Stimulated activated CD8-positive, alpha-beta memory T cell treated with anti-CD3 and anti-CD28 coated beads, Interleukin-15, amount 100 ng/mL, for 48 hours (primary cell): ENCODE results near the gene NDUFS8.
"Not testable (repeated sequence)": the region's sequence is repeated elsewhere in the genome, so short reads cannot be mapped to it uniquely, and the experiment has no call there.

Experiments used
- DNase-seq, 2 donors: peaks; one replicate each; pipeline ENCODE4 v3.0.0-alpha.2; 2020; ENCODE audit warnings: low read depth in 2 of 2

NDUFS8 gene

DNA sequence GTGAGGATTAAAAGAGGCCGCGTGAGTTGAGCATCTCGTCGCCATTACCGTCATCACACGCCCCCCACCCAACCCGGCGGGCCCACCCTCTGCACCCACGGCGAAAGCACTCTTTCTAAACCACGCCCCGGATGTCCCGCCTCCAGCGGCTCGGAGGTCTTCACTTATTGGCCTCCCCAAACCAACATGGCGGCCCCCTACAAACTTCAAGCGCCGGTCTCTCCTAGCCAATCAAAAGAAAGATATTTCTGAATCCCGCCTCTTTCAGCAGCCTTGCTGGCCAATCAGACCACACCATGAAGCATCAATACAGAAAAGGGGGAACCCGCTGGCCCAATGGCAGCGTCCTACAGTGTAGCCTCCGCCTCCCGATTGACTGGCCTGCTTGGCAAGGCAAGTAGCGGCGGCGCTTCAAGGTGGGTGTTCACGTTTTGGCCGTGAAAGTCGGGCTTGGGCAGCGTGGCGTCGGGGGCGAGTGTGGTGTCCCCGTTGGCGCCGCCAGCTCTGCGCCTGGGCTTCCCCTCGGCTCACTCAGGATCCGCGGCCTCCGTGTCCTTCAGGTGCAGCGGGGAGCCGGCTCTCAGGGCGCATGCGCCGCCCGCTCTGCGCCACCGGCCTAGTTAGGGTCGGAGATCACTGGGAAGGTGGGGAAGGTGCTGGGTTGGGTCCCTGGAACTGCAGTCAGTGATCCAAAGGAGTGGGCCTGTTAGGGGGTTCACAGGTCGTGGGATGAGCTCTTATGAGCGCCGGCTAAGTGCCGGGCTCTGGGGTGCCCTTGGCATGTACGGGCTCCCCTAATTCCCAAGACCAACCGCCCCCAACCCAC lies at the start of gene NDUFS8:
NDUFS8 (plus strand) TSS at position 364 of the 826 bp plus-strand sequence. CDS start 1,471 bp downstream, outside the sequence.
- peak; percentile 88 to 93 for DNase-seq

DNA sequence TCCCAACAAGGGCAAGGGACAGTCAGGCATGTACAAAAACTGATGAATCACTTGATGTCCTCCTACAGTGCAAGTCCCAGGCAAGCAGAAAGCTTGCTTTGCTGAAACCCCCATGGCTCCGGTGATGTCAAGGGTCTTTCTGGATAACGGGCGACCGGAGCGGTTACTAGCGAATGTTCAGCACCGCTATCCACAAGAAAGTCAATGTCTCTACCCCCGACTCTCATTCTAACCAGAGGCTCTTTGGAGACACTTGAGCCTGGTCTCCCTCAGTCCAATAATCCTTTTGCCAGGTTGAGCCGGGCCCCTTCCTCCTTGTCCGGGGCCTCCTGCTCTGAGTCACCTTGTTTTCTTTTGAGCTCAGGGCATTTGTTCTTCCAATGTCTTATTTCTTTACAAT lies 49.3 kb upstream of the NDUFS8 start:
- not testable (repeated sequence) for DNase-seq

DNA sequence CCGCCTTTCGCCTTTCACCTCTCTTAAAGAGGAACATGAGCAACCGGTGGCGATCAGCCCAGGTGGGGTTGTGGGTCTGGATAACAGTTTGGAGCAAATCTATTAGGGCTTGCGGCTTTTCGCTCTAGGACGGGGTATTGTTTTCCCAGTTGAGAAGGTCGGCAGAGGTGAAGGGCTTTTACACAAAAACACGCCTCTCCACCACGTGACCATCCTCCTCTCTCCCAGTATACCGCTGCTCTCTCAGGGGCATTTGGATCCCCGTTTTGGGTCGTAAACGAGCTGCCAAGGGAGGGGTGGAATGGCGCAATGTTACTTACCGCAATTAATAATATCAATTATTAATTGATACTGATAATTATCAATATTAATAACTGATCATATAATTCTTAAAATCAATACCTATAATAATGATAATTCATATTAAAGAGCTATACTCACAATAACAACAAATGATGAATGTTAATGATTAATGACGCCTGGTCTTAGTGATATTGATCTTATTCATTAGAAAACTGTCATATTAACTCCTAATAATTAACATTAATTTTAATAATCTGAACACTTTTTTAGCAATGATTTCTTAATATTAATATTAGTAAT lies 48.1 kb upstream of the NDUFS8 start:
- not testable (repeated sequence) for DNase-seq

DNA sequence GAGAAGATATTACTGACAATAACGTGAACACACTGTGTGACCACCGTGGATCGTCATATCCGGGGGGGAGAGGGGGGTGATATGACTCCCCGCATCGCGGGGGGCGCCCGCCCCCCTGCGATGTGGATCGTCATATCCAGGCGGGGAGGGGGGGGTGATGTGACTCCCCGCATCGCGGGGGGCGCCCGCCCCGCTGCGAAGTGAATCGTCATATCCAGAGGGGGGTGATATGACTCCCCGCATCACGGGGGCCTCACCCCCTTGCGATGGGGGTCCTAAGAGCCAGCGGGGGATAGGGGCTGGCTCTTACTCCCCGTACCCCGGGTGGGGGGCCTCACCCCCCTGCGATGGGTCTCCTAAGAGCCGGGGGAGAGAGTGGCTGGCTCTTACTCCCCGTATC lies 46.5 kb upstream of the NDUFS8 start:
- DNase-seq = no peak

DNA sequence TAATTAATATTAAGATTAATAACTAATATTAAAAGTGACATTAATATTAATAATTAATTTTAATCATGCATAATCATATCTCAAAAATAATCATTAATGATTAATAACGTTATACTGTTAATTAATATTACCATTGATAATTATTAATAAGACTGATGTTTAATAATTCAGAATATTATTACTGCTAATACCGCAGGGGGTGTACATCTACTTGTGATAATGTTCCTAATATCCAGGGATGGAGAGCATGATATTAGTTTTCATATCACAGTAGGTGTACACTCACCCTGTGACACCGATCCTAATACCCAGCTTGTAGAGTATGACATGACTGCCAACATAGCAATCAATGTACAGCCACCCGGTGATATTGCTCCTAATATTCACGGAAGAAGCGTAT lies 45.2 kb upstream of the NDUFS8 start:
- DNase-seq = not testable (repeated sequence)

DNA sequence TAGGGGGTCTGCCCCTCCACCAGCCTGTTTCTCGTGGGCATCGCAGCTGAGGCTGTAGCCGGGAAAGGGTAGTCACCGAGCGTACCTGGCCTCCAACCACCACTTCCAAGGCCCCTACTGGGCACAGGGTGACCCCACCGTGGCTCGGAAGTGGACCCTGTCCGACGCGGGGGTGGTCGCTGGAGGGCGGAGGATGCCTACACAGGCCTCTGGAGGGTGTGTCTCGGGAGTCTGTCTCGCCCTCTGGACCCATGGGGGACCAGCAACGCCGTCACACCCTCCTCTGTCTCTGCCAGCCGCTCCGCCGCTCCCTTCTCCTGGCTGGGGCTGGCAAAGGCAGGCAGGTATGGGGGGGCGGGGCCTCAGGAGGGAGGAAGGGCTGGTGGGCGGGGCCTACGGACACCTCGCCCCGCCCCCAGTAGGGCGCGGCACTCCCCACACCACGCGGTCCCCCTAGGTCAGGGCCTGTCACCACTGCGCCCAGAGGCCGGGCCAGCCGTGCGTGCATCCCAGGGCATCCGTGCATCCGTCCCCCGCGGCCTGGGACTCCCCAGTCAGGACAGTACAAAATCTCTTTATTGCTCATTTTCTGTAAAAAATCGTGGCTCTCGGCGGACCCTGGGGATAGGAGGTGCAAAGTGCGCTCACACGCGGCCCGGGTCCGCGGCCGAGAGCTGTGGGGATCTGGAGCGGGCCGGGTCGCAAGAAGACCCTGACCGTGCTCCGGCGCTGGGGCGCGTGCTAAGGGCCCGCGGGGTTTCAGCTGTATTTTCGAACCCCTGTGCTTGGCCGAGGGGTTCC lies 39.7 kb upstream of the NDUFS8 start:
- DNase-seq = not testable (repeated sequence)

DNA sequence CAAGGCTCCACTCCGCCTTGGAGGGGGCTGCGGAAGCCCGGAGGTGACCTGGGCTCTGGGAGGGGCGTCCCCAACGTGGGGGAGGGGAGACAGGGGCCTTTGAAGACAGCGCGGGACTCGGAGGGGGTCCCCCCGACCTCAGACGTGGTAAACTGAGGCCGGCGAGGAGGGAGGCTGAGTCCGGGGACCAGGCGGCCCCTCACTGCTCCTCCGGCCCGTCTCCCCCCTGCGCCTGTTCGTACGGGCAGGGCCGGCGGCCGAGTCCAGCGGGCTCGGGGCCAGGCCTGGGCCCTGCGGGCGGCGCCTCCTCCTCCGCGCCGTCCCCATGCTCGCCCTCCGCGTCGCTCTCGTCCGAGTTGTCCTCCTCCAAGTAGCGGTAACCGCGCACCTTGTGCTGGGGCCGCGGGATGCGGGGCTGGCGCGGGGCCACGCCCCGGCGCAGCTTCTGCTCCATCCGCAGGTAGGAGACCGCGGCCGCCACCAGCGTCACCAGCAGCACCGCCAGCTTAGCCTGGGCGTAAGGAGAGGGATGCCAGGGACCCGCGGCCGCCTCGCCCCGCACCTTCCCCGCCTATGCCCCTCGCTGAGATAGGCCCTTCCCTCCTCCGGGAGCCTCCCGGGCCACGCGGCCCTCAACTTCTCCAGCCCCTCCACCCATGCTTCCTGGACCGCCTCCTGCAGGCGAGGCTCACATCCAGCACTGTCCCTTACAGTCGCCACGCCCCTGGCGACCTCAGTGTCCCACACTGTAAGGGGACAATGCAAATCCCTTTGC lies 38.9 kb upstream of the NDUFS8 start:
- DNase-seq = not testable (repeated sequence)

DNA sequence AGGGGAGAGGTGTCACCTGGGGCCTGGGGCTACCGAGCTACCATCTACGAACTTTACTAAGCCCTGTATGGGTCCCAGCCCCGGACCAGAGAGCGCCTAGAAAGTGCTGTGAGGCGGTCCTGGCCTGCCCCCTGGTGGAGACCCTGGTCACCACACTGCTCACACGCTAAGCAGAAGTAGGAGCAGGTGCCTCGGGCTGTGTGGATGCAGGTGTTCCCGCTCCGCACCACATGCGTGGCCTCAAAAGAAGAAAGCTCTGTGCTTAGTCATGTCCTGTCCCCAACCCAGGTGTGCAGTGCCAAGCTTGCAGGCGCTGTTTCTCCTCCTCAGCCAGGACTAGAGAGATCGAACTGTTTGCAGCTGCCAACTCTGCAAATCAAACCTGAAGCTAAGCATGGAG lies 36.7 kb upstream of the NDUFS8 start:
- not testable (repeated sequence) for DNase-seq

DNA sequence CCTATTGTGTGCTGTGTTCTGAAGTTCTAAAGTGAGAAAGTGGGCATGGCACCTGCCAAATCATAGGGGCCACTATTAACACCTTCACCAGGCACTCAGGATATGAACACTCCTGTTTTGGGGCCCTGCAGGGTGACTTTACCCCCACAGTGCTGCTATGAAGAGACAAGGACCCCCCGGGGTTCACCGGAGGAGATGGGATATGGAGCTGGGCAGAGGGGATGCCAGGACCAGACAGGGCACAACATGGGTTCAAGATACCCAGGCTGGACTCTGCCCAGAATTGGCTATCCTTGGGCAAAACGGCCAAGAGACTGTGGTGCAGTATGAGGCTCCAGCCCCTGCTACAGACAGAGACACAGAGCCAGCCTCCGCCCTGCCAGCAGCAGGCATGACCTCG lies 36.1 kb upstream of the NDUFS8 start:
- not testable (repeated sequence) for DNase-seq

DNA sequence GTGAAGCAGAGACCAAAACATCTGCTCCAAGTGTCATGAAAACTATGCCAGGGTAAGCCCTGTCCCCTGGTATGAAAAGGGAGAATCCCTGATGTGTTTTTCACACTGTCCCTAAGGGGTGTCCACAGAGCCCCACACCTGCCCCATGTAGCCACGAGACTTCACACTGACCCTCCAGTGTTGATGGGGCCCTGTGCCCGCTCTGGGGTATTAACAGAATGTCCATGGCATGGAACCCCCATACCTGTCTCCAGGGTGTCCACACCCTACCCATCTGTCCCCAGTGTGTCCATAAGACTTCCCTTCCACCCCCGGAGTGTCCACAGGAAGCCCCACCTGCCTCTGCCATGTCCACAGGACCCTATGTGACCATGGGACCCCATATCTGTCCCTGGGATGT lies 35.4 kb upstream of the NDUFS8 start:
- DNase-seq = not testable (repeated sequence)

DNA sequence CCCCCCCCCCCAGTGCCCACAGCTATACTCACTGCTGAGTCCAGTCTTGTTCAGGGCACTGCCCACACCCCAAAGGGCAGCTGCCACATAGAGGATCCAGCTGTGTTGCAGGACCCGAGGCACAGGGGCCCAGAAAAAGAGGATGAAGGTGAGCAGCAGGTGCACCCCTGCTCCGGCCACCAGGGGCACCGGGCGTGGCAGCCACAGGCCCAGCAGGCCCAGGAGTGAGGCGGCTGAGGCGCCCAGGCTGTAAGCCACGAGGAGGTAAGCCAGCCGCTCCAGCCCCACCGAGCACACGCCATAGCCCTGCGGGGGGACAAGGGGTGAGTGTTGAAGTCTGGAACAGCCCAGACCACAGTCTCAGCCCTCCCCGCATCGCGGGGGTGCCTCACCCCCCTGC lies 34.9 kb upstream of the NDUFS8 start:
- not testable (repeated sequence) for DNase-seq

DNA sequence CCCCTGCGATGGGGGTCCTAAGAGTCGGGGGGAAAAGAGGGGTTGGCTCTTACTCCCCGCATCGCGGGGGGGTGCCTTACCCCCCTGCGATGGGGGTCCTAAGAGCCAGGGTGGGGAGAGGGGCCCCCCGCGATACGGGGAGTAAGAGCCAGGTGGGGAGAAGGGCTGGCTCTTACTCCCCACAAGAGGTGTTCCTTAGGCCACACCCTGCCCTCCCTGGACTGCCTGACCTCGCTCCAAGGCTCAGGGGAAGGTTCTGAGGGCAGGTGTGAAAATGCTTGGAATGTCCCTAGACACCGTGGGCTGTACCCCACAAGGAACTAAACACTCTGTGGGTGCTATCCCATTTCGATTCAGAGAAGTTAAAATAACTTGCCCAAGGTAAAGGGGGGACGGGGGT lies 34.4 kb upstream of the NDUFS8 start:
- DNase-seq = no peak

DNA sequence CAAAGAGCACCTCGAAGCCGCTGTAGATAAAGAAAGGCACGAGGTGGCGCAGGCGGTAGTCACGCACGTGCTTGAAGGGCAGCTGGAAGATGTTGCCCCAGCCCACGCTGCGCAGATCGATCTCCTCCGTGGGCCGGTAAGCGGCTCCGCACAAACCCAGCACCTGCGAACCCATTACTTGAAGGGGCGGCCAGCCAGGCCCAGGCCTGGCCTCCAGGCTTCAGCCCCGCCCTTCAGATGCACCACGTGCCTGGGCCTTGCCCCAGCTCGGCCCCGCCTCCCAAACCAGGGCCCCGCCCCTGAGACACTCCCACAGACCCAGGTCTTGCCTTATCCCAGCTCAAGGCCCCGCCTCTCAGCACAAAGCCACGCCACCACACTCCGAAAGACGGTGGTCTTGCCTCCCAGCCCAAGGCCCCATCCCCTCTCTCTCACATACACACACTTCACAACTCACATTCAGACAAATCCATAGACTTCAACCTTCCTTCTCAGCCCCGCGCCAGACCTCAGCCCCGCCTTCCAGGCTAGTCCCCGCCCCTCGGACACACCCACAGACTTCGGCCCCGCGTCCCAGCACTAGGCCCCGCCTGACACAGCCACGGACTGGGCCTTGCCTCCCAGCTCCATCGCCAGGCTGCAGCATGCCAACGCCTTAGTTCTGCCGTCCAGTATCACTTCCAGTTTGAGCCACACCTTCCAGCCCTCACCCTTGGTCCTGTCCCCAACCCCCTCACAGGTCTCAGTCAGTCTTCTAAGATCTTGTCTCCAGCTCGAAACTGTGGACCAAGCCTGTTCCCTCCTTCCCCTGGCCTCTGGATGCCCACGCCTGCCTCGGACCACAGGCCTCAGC lies 33.6 kb upstream of the NDUFS8 start:
- DNase-seq = peak; percentile 35 to 38

DNA sequence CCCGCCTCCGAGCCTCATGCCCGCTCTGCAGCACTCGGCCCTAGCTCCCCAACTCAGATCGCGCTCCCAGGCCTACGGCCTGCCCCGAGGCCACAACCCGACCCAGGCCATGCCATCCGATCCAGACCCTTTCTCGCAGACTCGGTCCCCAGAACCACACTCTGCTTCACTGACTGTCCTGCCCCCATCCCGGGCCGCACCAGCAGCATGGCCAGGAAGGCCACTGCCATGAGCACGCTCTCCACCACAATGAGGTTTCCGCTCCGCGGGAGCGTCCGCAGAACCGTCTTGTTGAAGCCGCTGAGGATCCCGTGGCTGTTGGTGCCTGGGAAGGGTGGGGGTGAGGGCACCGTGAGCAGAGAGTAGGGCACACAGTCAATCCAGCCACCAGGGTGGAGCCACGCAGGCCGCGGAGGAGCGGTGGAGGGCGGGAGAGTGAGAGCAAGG lies 33.0 kb upstream of the NDUFS8 start:
- DNase-seq = no peak

DNA sequence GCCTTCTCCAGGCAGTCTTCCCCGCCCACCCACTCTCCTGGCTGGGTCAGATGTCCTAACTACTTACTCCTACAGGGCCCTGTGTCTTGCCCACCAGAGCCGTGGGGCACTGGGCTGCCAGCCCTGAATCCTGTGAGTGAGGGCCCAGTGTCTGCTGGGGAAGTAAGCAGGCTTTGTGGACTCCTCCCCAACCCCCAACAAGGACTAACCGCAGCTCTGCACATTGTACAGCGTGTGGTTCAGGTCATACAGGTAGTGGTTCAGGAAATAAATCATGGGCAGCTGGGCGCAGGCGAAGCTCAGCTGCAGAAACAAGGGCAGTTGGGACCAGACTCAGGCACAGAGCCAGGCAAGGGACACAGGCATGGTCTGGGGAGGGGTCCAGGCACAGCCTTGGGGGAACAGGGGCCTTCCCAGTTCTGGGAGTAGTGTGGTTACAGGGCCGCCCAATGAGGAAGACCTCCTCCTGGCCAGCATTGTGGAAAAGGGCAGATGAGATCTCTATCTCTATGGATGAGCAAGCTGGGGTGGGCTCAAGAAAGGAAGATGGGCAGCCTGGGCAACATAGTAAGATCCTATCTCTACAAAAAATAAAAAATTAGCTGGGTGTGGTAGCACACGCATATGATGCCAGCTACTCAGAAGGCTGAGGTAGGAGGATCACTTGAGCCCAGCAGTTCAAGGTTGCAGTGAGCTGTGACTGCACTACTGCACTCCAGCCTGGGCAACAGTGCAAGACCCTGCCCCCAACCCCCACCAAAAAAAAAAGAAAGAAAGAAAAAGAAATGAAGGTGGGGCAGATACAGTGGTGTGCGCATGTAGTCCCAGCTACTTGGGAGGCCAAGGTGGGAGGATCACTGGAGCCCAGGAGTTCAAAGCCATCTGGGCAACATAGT lies 32.1 kb upstream of the NDUFS8 start:
- DNase-seq = no peak

DNA sequence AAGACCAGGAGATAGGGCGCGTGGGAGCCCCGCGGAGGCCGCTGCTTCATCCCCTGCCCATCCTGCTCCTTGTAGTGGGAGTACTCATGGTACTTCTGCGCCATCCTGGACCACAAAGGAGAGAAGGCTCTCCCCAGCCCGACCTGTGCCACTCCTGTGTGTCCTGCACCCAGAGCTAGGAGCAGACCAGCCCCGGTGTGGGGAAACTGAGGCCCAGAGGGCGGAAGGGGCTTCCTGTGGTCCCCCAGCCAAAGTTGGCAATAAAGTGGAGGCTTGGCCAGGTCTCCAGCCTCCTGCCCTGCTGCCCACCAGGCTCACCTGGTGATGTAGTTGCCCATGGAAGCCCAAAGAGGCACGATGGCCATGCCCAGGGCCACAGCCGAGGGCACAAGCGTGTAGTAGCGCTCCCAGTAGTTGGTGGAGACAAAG lies 31.3 kb upstream of the NDUFS8 start:
- no peak for DNase-seq

DNA sequence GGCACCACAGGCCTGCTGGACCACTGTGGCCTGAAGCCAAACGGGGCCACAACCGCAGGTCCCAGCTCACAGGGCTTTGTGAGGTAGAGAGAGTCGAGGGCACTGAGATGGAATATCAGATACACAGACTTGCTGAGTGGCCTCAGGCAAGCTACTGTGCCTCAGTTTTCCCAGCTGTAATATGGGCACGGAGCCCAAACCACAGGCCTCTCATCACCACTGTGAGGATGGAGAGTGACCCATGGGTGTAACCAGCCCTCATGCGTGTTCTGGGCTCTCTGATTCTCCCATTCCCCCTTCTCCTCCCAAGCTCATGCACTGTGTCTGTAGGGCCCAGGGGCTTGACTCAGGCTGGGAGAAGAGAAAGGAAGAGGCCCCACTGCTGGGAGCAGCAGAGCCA lies 30.8 kb upstream of the NDUFS8 start:
- no peak for DNase-seq

DNA sequence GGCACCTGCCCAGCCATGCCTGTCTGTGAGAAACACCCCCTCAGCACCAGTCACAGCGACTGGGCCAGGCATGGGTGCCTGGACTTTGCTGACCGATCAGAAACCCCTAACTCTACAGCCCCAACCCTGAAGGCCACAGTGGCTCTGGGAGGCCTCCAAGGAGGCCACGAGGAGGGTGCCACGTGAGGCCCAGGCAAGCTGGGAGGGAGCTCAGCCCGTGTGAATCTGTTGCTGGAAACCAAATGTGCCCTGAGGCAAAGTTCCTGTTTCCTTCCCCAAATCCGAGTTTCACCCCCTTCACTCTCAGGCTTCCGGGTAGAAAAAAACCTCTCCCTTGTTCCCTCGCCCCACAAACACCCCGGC lies 27.9 kb upstream of the NDUFS8 start:
- no peak for DNase-seq

DNA sequence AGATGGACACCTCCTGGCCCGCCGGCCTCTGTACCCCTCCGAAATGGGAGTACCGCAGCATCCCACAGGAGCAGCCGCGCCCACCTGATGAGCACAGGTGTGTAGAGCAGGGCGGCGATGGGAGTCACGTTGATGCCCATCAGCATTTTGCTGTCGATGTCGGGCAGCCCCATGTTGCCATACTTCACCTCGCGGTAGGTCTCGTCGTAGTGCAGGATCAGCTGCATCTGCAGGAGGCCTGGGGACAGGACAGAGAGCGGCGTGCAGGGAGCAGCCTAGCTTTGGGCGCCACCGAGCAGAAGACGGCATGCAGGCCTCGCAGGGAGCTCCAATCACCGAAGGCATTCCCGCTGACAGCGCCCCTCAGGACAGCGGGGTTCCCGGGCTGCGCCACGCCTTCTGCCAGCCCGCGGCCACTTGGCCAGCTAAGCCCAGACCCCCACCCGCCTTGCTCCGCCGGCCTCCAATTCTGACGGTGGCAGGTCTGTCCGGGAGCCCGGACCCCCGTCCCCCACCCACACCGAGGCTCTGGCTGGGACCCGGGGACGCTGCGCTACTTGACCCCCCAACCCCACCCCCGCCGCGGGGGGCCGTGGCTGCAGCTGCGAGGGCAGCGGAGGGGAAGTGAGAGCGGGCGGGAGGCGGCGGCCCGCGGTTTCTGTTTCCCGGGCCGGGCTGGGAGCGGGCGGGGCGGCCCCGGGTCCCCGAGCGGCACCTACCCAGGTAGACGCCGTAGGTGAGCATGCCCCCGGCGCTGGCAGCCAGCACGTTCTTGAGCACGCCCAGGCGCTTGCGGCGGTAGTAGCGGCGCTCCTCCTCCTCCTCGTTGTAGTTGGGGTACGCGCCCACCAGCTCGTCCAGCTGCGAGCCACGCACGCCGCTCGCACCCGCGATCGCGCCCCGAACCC lies 27.3 kb upstream of the NDUFS8 start:
- DNase-seq = no peak
